Panc1 (cell line): ENCODE measurements around the gene RAD50. TPM values are rescaled to one million over a fixed set of nuclear protein-coding genes. Genes with fewer than 3 reads are reported as not detected.

Source experiments
- ATAC-seq: fragments of 200-7000 bp; cut with Tn5 transposase; 2 replicates; pipeline ENCODE4 v1.9.1; 2020; ENCODE audit warnings: mild to moderate bottlenecking, moderate library complexity
- BruUV-seq: library from RNA; stranded (reverse); fragments of 400-500 nt; replicated peaks from 2 replicates; lab custom pipeline; 2021; lab: Mats Ljungman, UMichigan
- CTCF ChIA-PET: fragments of 300-600 bp; sonication (Branson Sonifier 250); formaldehyde crosslinking; loops from one replicate; lab custom pipeline; 2022; ENCODE audit warnings: antibody characterized with exemption; lab: Charles Lee
- POLR2A ChIA-PET: fragments of 300-600 bp; sonication (Branson Sonifier 250); formaldehyde crosslinking; loops from one replicate; lab custom pipeline; 2022; ENCODE audit warnings: antibody characterized with exemption; lab: Charles Lee
- DNase-seq: peaks from one replicate; pipeline ENCODE4 v3.0.0-alpha.2; 2010; ENCODE audit warnings: low read depth, low spot score
- H3K27ac ChIP-seq: 2 replicates; pipeline ENCODE4 v1.5.1; 2011; ENCODE audit warnings: mild to moderate bottlenecking, low read length, inconsistent platforms
- H3K27me3 ChIP-seq: fragments of 200-500 bp; sonication (Bioruptor generic); 2 replicates; pipeline ENCODE4 v1.6.0; 2014; ENCODE audit warnings: low read length, inconsistent platforms; ENCODE audit not compliant: control insufficient read depth, insufficient read depth
- H3K36me3 ChIP-seq: fragments of 200-500 bp; sonication (Bioruptor generic); 2 replicates; pipeline ENCODE4 v1.5.1; 2014; ENCODE audit warnings: inconsistent platforms, mild to moderate bottlenecking, low read length, moderate library complexity; ENCODE audit not compliant: control insufficient read depth, insufficient read depth
- H3K4me1 ChIP-seq: 2 replicates; pipeline ENCODE4 v1.5.1; 2011; ENCODE audit warnings: inconsistent platforms, mild to moderate bottlenecking, low read length, moderate library complexity; ENCODE audit not compliant: control insufficient read depth, insufficient read depth
- H3K4me3 ChIP-seq, 2 experiments: 2 replicates each; pipeline ENCODE4 v1.5.1; 2011 to 2012; ENCODE audit warnings: low read depth in 2 of 2, low read length in 2 of 2, mild to moderate bottlenecking in 2 of 2, inconsistent platforms in 1 of 2, moderate library complexity in 1 of 2
- H3K9me3 ChIP-seq: fragments of 200-500 bp; sonication (Bioruptor generic); 2 replicates; pipeline ENCODE4 v1.5.1; 2014; ENCODE audit warnings: low read depth, mild to moderate bottlenecking, inconsistent platforms, low read length, moderate library complexity; ENCODE audit not compliant: control insufficient read depth, insufficient read depth
- CTCF ChIP-seq: fragments of 450-650 bp; IDR thresholded peaks from 2 replicates; pipeline ENCODE4 v1.5.1; 2017; ENCODE audit warnings: mild to moderate bottlenecking
- POLR2AphosphoS5 ChIP-seq: IDR thresholded peaks from 2 replicates; pipeline ENCODE4 v1.6.1; 2012; ENCODE audit warnings: mild to moderate bottlenecking, low read depth, low read length, moderate library complexity
- REST ChIP-seq, 2 experiments: IDR thresholded peaks; 2 replicates each; pipeline ENCODE4 v1.6.1; 2011 to 2012; ENCODE audit warnings: low read depth in 2 of 2, control low read depth in 1 of 2, low read length in 1 of 2, mild to moderate bottlenecking in 1 of 2, moderate library complexity in 1 of 2; ENCODE audit not compliant: insufficient read depth in 1 of 2
- SIN3A ChIP-seq: IDR thresholded peaks from 2 replicates; pipeline ENCODE4 v1.6.1; 2012; ENCODE audit warnings: low read depth, mild to moderate bottlenecking, low read length, moderate library complexity, borderline replicate concordance; ENCODE audit not compliant: insufficient read depth
- TCF7L2 ChIP-seq: IDR thresholded peaks from 2 replicates; pipeline ENCODE4 v1.6.1; 2011; ENCODE audit warnings: mild to moderate bottlenecking, low read depth, low read length, inconsistent platforms
- in situ Hi-C: cut with HindIII; loops from 2 replicates; pipeline ENCODE4 v1.10.0; 2016; ENCODE audit warnings: low sequenced_read_pairs, low pct_unique_long_range_greater_than_20kb
- intact Hi-C: fragments of 100-400 bp; cut with micrococcal nuclease; formaldehyde crosslinking; loops from one replicate; pipeline ENCODE4 v1.10.0; 2022; ENCODE audit not compliant: unreplicated experiment
- total RNA-seq: library from RNA; stranded (reverse); gene quantifications from one replicate; pipeline ENCODE4 v1.2.1, GENCODE V29; 2021; ENCODE audit not compliant: unreplicated experiment

The RAD50 gene
- total RNA-seq, 1 experiment from 2014 or later: 77.6 TPM

- no peak for DNase-seq
- in situ Hi-C loops (no loop called here), intact Hi-C loops (no loop called here)
- no peak for TF ChIP-seq TCF7L2
- TF ChIP-seq CTCF: no peak
- no peak for TF ChIP-seq SIN3A
- TF ChIP-seq REST (IDR thresholded peaks at IDR 0.05; ENCODE audit: insufficient read depth in 1 of 2, low read depth in 2 of 2, low read length in 1 of 2): no peak
- no peak for TF ChIP-seq POLR2AphosphoS5
- H3K27me3 ChIP-seq: no peaks in the 10 kb centered on the region
- ChIA-PET POLR2A (no interaction called here), CTCF (no interaction called here)
- H3K36me3 ChIP-seq: no peaks in the 10 kb centered on the region
- no peaks in the 10 kb centered on the region for H3K4me1 ChIP-seq
- H3K9me3 ChIP-seq: no peaks in the 10 kb centered on the region
- no peak overlapping the region for H3K27ac ChIP-seq
- H3K4me3 ChIP-seq: no peak overlapping the region
- ATAC-seq: no peak
- BruUV-seq: no TSS peak
Observed at GRCh38 chr5:132667309-132667708, 110.5 kb downstream of the RAD50 start.

GRCh38 chr5:132667761-132668705 lies 111.3 kb downstream of the RAD50 start:
- no peak for TF ChIP-seq REST (IDR thresholded peaks at IDR 0.05; ENCODE audit: insufficient read depth in 1 of 2, low read depth in 2 of 2, low read length in 1 of 2)
- no peak for TF ChIP-seq POLR2AphosphoS5
- TF ChIP-seq TCF7L2: no peak
- no peak for TF ChIP-seq CTCF
- TF ChIP-seq SIN3A: no peak
- intact Hi-C loops (no loop called here), in situ Hi-C loops (no loop called here)
- H3K27me3 ChIP-seq: no peaks in the 10 kb centered on the region
- ChIA-PET CTCF (no interaction called here), POLR2A (no interaction called here)
- no peaks in the 10 kb centered on the region for H3K4me1 ChIP-seq
- no peaks in the 10 kb centered on the region for H3K36me3 ChIP-seq
- DNase-seq (no peak), ATAC-seq (no peak)
- no TSS peak for BruUV-seq
- H3K9me3 ChIP-seq: no peaks in the 10 kb centered on the region
- H3K27ac ChIP-seq: no peak overlapping the region
- H3K4me3 ChIP-seq: no peak overlapping the region
